HG03095 (cell line): ENCODE data around the gene HAUS7.

Experiments used
- ATAC-seq: cut with Tn5 transposase; IDR thresholded peaks from one replicate; pipeline ENCODE4 v1.9.1; 2021; ENCODE audit warnings: moderate library complexity; ENCODE audit not compliant: unreplicated experiment

The HAUS7 gene

GRCh38 chrX:153470411-153471363, at the start of gene HAUS7:
Gene HAUS7, minus strand, starts transcription at chrX:153470576. Its CDS starts 19 bp downstream, at chrX:153470557.
- peak; percentile 71 for ATAC-seq

DNA sequence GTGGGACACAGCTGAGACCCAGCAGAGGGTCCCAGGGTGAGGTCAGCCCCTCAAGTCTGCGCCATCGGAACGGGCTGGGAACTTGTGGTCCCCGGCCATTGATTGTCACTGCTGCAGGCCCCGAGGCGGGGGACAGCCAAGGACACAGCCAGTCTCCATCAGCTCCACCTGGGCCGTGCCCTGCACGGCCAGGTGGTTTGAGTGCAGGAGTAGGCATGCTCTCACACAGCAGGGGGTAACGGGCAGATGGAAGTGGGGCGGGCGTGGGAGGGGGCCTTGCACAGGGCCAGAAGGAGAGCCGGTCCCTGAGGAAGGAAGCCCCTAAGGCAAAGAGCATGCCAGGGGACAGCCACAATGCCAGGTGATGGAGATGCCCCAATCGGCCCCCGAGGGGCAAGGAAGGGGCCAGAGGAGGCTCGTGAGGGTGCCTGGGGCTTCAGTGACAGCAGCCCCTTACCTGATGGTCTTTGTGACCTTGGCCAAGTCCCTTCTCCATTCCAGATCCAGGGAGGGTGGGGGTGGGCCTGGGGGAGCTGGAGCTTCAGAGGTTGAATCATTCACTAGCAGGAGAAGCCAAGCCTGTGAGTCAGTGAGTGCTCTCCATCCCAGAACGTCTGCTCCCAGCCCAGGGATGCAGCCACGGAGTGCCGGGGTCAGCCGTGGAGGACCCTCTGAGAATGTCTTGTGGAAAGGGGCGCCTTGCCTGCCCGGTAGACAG, 49.4 kb upstream of the HAUS7 start:
- ATAC-seq, result no peak

- no peak for ATAC-seq
These were observed 47.8 kb upstream of the HAUS7 start for GRCh38 chrX:153517946-153518834.

- no peak for ATAC-seq
These were observed 47.0 kb upstream of the HAUS7 start, which contains the start of gene ATP2B3 for GRCh38 chrX:153517423-153517822. Gene ATP2B3, plus strand, starts transcription at chrX:153517642. Its CDS starts 18,606 bp downstream, at chrX:153536248.

DNA sequence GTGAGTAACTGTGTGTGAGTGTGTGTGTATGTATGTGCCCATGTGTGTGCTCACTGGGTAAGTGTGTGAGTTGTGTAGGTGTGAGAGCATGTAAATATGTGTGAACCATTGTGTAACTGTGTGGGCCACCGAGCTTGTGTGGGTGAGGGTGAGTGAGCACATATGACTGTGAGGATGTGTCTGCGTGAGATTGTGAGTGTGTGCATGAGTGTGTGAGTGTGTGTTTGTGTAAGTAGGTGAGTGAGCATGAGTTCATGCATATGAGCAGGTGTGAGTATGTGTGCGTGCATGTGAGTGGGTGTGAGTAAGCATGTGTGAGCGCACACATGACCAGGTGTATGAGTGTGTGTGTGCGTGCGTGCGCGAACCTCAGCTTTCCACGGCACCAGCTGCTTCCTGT, 45.7 kb upstream of the HAUS7 start:
- no peak for ATAC-seq

DNA sequence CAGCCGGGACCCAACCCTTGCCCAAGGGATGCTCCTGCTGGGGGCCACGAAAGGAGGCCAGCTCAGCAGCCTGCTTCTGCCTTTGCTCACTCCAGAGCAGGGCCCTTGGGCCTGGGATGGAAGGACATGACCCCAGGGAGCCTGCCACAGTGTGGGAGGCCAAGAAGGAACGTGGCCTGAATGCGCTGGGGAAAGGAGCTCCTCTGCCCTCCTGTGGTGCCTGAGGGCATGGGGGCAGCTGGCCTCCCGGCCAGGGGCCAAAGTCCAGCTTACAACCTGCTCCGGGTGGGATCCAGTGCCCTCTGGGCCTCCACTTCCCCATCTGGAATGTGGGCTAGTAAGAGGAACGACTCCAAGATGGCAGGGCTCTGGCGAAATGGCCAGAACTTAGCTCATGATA, 45.1 kb upstream of the HAUS7 start:
- ATAC-seq, result no peak

DNA sequence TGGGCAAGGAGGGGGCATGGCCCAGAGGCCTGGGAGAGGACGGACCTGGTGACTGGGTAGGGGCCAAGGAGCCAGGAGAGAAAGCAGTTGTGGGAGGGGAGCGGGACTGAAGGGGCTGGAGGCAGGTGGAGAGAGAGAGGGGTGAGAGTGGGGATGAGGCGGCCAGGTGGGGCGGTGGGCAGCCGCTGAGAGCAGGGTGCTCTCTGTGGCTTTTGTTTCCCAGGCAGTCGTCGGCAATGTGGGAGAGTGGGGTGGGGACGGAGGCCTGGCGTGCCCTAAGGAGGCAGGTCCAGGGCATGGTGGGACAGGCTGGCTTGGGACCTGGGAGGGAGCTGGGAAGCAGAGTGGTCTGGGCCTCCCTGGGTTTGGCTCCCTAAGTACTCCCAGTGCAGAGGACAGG, 43.9 kb upstream of the HAUS7 start:
- ATAC-seq, result no peak

- ATAC-seq, result no peak
These were observed 42.9 kb upstream of the HAUS7 start for GRCh38 chrX:153513265-153513664.

GRCh38 chrX:153512501-153512893, 42.1 kb upstream of the HAUS7 start:
- no peak for ATAC-seq

DNA sequence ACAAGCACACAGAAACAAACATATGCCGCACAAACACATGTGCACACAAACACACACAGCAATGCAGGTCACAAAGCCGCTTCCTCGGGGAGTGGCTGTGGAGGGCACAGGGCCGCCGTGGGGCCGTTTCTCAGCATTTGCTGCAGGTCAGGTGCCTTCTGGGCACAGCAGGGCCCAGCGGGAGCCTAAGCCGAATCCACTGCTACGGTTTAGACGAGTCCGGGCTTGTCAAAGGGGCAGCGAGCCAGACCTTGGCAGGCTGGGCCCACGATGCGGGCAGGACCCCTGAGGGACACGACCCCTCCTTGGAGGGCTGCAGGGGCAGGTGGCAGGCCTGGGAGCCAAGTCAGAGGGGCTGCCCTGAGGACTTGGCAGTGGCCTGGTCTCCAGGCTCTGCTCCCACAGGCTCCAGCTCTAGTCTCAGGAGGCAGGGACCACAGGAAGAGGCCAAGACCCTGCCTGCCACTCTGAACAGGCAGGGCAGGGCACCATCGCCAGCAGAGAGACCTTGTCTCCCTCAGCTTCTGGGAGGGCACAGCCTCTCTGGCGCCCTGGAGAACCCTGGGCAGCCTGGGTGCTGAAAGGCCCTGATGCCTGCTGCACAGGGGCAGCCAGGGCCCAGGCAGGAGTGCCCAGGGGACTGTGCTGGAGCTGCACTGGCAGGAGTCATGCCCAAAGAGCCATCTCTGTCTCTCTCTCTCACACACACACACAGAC, 41.6 kb upstream of the HAUS7 start:
- ATAC-seq, result no peak

DNA sequence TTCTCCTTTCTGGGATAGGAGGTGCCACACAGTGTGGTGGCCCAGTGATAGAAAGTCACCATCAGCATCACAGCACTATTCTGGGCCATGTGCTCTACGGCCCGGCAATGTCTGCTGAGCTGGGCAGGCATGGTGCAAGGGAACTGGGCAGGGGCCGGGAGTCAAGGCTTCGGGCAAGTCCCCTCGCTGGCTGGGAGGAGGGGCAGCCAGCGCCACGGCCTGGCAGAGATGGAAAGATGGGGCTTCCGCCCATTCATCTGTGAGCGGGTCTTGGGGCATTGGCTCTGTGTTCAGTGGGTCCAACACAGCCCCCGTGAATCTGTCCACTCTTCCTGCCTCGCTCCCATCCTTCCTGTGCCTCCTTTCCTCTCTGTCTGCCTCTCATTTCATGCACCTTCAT, 40.0 kb upstream of the HAUS7 start:
- no peak for ATAC-seq

GRCh38 chrX:153509592-153509991, 39.2 kb upstream of the HAUS7 start:
- ATAC-seq, result no peak

DNA sequence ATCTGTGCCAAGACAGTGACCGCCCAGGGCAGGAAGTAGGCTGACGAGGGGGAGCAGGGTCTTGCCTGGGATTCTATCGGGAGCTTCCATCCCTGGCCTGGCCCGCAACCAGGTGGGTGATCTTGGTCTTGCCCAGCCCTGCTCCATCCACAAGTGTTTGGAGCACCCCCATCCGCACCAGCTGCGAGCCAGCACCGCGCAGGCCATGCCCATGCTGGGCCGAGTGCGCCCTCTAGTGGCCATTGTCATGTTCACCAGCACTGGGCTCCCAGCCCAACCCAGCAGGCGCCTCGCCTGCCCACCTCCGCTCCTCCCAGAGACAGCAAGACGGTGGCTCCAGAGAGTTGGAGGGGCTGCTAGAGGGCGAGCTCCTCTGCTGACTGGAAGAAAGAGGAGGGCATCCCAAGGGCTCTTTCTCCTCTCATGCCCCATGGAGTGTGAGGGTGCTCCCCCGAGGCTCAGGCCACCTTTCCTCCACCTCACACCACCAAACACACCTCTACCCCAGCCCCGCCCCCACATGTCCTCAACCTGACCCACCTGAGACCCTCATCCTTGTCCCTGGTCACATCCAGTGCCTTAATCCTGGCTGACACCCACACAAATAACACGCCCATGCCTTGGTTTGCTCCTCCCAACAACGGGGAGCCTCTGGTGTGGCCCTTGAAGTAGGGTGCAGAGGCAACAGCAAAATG, 37.3 kb upstream of the HAUS7 start:
- ATAC-seq, result peak; percentile 89

DNA sequence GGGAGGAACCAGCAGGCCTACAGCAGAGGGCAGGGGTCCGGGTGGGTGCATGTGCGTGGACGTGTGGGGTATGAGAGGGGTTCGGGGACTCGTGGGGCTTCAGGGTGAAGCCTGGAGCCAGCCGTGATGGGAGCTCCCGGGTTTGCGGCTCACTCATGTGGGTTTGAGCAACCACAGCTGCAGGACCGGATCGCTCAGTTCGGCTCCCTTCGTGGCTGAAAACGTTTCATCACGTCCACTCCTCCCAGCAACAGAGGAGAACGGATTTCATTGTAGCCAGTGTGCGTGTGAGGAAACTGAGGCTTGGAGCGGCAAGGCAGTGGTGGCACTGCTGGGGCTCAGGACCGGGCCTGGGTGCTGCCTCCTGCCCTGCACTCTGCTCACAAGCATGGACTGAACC, 35.0 kb upstream of the HAUS7 start:
- ATAC-seq, result no peak

- no peak for ATAC-seq
These were observed 34.2 kb upstream of the HAUS7 start for GRCh38 chrX:153504445-153505016.

DNA sequence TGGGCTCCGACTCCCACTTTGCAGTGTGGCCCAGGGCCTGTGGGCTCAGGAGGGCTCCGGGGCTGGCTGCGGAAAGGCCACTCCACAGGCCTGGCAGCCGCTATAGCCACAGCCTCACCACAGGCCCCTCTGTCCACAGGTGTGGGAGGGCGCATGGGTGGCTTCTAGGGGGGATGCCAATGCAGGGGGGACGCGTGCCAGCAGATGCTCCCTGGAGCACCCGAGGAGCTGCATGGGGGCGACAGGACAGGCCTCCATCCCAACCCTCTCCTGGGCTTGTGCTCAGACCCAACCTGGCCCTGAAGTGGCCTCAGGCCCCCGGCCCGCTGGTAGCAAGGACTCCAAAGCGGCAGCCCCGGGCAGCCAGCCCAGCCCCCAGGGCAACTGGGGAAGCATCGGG, 32.4 kb upstream of the HAUS7 start:
- ATAC-seq, result no peak

DNA sequence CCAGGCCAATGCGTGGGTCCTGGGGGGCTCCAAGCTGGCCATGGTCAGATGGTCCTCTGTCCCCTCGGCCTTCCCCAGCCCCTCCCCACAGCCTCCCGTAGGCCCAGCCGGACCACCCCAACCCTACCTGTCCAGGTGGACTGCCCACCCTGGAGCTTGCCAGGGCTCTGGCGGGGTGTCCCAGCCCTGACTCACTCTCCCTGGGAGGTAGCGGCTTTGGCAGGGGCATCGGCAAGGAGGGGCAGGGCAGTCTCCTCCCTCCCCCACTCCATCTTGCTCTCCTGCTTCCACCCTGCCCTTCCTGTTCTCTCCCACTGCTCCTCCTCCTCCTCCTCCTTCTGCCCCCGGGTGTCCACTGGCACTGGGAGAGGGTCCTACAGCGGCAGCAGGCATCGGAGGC, 31.8 kb upstream of the HAUS7 start:
- ATAC-seq, result no peak

DNA sequence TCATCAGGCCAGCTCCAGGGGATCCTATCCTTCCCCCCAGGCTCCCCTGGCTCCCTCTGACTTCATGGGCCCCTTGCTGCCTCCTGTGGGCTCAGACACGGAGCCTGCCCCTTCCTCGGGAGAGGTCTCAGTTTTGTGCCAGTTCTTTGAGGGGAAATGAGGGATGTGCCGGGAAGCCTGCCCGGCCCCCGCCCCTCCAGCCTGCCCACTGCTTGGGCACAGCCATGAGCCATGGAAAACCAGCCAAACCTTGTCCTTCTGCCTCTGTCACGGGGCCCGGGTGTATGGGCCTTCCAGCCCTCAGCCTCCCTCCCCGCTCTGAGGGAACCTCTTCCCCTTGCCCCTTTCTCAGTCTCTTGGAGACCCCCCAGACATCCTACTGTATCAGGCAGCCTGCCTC, 31.2 kb upstream of the HAUS7 start:
- ATAC-seq, result no peak

GRCh38 chrX:153500676-153501280, 30.4 kb upstream of the HAUS7 start:
- no peak for ATAC-seq
